Neural progenitor cell (in vitro differentiated cells): ENCODE measurements around the gene TRRAP.

ENCODE experiments used
- EZH2 ChIP-seq: fragments of 200-600 bp; sonication (generic); IDR thresholded peaks from 2 replicates; pipeline ENCODE4 v1.6.1; 2017; ENCODE audit warnings: antibody characterized with exemption, mild to moderate bottlenecking, moderate library complexity
- EZH2phosphoT487 ChIP-seq: fragments of 200-600 bp; sonication (generic); IDR thresholded peaks from 2 replicates; pipeline ENCODE4 v1.6.1; 2017; ENCODE audit warnings: antibody characterized with exemption
- TF ChIP-seq, protein P1 (sequence below): fragments of 200-600 bp; sonication (generic); IDR thresholded peaks from 2 replicates; pipeline ENCODE4 v1.5.1; 2017; ENCODE audit warnings: antibody characterized with exemption, mild to moderate bottlenecking

DNA sequence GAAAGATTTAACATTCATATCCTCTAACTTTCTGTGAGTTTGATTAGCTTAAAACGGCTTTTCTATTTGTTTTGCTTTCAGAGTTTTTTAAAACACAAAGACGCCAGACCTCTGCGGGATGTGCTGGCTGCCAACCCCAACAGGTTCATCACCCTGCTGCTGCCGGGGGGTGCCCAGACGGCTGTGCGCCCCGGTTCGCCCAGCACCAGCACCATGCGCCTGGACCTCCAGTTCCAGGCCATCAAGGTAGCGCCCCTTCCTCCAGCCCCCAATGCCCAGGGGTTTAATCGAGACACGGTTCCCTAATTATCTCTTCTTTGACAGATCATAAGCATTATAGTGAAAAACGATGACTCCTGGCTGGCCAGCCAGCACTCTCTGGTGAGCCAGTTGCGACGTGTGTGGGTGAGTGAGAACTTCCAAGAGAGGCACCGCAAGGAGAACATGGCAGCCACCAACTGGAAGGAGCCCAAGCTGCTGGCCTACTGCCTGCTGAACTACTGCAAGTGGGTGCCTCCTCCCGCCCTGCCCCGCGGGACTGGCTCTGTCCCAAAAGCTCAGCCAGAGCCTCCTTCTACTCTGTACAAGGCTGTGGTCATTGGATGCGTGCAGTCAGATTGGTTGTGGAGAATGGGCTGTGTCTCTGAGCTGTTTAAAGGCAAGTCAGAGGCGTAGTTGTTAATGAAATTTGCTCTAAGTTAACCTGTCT lies 71.2 kb downstream of the TRRAP start:
- TF ChIP-seq, protein P1, sequence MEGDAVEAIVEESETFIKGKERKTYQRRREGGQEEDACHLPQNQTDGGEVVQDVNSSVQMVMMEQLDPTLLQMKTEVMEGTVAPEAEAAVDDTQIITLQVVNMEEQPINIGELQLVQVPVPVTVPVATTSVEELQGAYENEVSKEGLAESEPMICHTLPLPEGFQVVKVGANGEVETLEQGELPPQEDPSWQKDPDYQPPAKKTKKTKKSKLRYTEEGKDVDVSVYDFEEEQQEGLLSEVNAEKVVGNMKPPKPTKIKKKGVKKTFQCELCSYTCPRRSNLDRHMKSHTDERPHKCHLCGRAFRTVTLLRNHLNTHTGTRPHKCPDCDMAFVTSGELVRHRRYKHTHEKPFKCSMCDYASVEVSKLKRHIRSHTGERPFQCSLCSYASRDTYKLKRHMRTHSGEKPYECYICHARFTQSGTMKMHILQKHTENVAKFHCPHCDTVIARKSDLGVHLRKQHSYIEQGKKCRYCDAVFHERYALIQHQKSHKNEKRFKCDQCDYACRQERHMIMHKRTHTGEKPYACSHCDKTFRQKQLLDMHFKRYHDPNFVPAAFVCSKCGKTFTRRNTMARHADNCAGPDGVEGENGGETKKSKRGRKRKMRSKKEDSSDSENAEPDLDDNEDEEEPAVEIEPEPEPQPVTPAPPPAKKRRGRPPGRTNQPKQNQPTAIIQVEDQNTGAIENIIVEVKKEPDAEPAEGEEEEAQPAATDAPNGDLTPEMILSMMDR: no peak
- TF ChIP-seq EZH2phosphoT487 (no peak), EZH2 (no peak)
